ENCODE results near the gene NUP98.

NUP98 gene

DNA sequence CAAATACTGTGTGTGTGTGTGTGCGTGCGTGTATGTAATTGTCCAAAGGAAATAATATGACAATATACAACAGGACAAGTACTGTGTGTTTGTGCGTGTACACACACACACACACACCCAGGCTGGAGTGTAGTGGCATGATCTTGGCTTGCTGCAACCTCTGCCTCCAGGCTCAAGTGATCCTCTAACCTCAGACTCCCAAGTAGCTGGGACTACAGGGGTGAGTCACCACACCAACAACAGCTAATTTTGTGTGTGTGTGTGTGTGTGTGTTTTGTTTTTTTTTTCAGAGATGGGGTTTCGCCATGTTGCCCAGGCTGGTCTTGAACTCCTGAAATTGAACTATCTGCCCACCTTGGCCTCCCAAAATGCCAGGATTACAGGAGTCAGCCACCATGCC is 61.5 kb downstream of the NUP98 start:
- no peak for DNase-seq (ENCODE audit: low spot score)

DNA sequence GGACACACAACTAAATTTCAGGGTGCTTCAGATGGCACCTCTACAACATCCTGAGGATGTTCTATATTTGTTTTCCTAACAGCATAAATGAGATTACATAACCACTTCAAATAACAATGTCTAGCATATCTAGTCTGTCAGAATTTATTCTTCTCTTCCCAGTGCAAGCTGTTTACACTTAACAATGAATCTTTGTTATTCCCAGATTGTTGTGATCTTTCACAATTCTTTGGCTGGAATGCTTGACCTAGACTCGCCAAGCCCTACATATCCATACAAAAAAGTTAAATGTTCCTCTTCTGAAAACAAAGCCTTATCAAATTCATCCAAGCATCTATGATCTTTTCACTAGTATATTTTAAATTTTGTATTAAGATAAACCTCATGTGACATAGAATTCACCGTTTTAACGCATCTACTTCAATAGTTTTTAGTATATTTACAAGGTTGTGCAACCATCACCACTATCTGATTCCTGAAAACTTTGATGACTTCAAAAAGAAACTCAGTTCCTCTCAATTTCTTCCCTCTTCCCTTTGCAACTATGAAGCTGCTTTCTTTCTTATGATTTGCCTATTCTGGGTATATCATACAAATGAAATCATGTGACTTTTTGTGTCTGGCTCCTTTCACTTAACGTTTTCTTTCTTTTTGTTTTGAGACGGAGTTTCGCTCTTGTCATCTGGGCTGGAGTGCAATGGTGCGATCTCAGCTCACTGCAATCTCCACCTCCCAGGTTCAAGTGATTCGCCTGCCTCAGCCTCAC is 64.5 kb downstream of the NUP98 start:
- no peak for DNase-seq (ENCODE audit: low spot score)

DNA sequence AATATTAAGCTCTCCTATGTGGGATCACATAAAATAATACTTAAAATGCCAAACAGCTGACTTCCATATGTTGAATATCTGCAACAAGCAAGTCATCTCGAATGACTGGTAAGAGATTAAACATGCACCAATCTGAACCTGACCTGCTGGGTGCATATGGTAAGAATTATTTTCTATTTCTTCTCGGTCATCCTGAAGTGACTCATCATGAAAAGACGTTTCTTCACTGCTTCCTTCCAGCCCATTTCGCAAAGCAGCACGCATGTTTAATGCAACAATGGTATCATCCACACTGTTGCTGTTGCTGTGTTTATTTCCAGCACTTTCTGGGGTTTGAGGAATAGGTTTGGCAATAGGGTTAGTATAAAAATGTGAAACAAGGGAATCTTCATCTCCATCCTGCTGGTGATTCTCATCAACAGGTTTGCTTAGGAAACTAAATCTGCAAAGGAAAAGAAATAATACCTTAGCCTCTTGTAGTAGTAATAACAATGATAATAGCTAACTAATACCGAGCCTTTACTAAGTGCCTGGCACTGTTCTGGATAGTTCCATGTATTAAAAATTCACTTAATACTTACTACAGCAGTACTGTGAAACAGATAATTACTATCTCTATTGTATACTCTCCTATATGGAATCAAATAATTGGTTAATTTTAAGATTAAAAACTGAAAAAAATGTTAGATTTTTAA is 74.2 kb downstream of the NUP98 start:
- DNase-seq (ENCODE audit: low spot score), result no peak

DNA sequence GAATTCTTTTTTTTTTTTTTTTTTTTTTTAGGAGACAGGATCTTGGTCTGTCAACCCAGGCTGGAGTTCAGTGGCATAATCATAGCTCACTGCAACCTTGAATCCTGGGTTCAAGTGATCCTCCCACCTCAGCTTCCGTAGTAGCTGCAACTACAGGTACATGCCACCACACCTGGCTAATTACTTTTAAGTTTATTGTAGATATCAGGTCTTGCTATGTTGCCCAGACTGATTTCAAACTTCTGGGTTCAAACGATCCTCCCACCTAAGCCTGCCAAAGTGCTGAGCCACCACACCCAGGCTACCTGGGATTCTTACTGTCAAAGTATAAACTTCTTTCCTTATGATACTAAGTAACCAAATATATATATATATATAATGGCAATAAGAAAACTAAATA is 75.3 kb downstream of the NUP98 start:
- DNase-seq (ENCODE audit: low spot score), result no peak

DNA sequence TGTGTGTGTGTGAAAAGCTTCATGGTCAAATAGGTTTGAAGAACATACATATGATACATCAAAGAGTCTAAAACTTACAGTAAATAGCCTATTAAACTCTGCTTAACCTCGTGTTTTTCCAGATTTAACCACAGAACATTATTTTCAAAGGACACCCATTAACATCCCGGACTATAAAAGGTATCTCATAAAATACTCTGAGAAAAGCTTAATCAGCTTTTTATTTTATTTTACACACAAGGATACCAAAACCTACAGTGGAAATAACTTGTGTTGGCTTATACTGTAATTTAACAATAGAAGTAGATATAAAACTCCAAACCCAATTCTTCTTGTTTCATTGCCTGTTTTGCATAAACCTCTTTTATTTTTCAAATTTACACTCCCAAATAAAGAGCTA is 76.4 kb downstream of the NUP98 start:
- no peak for DNase-seq (ENCODE audit: low spot score)

DNA sequence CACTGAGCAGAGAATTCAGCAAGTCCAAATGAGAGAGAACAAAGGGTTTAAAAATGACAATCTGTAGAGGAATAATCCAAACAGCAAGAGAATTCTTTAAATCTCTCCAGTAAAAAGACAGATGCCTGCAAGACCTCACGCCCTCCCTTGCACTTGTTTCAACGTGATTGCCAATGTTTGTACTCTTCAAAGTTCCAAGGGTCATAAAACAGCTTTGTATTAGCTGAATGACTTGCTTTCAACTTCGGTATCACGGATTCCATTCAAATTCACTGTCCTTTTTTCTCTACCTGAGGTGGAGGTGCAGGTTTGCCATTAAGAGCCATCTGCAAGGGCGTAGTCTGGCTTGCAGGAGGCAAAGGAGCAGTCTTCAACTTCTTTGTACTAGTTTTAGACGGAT is 85.1 kb downstream of the NUP98 start:
- DNase-seq (ENCODE audit: low spot score), result no peak

DNA sequence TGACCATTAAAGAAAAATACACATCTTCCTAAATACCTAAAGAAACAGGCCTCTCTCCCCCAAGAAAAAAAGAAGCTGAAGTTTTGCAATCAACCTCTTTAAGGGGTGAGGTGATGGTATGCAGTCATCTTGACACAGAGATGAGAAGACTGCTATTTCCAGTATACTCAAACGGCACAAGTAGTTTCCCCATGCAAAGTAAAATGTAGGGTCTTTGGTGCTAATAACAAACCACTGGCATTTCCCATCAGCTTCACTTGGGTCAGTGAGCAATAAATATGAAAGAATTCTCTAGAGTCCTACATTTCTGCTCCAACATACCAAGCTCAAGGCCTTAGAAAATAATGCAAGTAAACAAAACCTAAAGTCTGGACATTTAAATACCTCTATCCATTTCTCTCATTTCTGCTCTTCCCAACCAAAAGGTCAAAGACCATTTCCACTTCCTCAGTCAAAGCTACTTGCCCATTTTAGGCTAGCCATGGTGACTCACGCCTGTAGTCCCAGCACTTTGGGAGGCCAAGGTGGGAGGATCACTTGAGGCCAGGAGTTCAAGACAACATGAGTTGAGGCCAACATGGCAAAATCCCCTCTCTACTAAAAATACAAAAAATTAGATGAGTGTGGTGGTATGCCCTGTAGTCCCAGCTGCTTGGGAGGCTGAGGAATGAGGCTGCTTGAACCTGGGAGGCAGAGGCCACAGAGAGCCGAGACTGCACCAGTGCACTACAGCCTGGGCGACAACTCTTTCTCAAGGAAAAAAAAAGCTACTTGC is 86.7 kb downstream of the NUP98 start:
- DNase-seq (ENCODE audit: low spot score), result no peak

DNA sequence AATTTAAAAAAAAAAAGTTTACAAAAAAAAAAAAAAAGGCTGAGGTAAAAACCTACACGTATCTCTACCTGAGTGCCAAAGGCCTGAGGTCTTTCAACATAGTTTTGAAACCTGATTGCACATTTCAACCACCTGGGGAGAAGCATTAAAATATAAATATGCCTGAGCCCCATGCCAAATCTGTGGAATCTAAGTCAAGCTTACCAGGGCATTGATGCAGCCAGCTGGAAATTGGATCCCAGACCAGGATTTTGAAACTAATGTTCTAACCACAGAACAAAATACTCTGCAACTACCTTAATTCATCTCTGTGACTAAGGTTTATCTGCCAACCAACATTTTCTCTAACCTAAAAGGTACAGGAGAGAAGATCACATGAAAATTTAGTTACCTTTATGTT is 87.4 kb downstream of the NUP98 start:
- DNase-seq (ENCODE audit: low spot score), result no peak

DNA sequence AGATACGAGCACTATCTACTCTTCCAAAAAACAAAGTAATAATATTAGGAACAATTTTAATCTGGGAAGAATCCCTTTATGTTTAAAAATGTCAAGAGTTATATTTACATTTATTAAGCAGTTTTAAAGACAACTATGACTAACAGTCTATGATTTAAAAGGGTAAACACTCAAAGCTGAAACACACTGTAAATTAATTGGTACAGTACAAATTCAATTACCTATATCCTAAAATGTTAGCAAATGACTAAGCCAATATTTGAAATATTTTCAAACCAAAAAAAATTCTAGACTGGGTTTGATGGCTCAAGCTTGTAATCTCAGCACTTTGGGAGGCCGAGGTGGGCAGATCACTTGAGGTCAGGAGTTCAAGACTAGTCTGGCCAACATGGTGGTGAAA is 90.2 kb downstream of the NUP98 start:
- no peak for DNase-seq (ENCODE audit: low spot score)

DNA sequence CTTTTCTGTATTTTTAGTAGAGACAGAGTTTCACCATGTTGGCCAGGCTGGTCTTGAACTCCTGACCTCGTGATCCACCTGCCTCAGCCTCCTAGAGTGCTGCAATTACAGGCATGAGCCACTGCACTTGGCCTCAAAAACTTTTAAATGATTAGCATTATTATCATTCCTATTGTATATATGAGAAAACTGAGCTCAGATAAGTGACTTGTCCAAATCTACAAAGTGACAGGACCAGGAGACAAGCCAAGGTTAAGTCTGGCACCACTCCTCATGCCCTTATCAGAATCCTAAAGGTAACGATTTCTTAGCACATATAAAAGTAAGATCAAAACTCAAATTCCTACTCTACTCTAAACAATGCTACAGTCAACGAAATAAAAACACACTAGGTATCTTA is 94.0 kb downstream of the NUP98 start:
- no peak for DNase-seq (ENCODE audit: low spot score)

DNA sequence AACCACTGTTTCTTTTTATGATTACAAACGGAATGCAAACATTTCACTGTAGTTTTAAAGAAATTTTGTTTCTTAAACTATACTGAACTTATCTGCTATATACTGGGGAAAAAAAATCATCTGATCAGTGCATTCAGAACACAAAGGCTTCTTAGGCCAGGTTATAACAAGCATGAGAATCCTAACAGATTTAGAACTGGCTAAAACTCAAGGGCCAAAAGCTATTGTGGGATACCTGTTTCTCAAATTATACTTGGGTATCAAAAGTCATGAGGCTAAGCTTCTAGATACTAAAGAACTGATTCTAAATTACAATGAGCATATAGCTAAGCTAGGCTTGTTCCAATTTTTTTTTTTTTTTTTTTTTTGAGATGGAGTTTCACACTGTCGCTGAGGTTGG is 96.4 kb downstream of the NUP98 start:
- DNase-seq (ENCODE audit: low spot score), result no peak

DNA sequence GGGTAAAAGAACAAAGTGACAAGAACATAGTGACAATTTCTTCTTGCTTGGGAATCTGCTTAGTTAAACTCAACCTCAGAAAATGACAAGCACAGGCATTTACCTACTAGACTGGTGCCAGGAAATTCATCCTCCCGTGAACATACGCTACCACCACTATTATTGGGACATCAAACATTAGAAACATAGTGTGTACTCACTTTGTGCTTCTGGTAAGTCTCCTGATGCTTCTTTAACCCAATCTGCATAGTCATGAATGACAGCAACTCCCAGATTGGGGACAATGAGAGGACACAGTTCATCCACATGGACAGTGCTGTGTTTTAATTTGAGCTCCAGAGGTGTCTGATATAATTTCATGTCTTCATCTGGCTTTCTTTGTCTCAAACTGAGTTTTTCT is 96.9 kb downstream of the NUP98 start:
- no peak for DNase-seq (ENCODE audit: low spot score)

DNA sequence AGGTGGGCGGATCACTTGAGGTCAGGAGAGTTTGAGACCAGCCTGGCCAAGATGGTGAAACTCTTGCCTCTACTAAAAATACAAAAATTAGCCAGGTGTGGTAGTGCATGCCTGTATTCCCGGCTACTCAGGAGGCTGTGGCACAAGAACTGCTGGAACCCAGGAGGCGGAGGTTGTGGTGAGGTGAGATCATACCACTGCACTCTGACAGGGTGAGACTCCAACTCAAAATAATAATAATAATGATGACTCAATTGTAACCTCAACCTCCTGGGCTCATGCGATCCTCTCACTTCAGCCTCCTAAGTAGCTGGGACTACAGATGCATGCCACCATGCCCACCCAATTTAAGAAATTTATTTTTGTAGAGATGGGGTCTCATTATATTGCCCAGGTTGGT is 110.6 kb downstream of the NUP98 start:
- DNase-seq (ENCODE audit: low spot score), result no peak

DNA sequence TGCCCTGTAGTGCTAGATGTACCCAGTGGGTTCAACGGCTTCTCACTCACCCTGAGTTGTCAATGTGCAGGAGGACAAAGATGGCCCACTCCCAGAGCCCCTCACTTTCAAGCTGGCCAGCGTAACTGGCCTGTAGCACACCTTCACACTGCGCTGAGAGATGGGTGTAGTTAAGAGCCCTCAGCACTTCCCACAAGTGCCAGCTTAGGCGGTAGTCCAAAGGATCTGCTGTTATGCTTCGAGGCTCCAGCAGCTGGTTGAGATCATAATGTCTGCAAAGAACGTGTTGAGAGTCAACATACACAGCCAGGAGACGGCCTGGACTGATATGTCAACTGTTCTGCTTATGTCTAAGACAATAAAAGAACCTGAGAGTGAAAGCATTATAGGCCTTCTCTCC is 111.4 kb downstream of the NUP98 start:
- DNase-seq (ENCODE audit: low spot score), result no peak

DNA sequence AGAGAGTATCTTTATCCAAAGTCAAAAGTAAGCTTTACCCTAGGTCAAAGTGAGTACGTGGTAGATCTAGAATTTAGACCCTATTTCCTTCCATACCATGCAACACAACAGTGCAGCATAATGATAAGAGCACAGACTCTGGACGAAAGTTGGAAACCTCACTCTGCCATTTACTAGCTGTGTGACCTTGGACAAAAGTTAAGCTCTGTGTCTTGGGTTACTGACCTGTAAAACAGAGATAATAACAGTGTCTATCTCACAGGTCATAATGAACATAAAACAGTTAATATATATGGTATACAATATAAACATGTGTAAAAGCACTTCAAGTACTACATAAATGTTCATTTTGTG is 112.6 kb downstream of the NUP98 start:
- no peak for DNase-seq (ENCODE audit: low spot score)

DNA sequence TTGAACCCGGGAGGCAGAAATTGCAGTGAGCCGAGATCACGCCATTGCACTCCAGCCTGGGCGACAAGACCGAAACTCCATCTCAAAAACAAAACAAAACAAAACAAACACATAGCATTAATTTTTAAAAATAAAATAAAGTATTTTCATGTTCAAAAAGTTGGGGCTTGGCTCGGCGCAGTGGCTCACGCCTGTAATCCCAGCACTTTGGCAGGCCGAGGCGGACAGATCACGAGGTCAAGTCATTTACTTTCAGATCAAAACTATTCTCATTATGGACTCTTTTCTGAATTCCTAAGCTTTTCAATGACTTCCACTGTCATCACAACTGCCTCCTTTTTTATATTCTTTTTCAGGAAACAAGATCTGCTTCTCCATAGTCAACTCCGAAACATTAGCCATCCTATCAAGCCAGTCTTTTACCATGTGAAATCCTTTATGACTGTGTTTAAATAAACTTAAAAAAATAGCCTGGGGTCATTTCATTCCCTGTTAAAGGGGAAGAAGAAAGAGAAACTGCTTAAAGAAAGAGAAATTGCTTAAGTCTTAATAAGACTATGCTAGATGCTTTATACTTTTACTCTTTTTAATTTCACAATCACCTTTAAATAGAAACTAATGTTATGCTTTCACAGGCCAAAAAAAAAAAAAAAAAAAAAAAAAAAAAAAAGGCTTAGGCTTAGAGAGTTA is 113.1 kb downstream of the NUP98 start:
- no peak for DNase-seq (ENCODE audit: low spot score)

DNA sequence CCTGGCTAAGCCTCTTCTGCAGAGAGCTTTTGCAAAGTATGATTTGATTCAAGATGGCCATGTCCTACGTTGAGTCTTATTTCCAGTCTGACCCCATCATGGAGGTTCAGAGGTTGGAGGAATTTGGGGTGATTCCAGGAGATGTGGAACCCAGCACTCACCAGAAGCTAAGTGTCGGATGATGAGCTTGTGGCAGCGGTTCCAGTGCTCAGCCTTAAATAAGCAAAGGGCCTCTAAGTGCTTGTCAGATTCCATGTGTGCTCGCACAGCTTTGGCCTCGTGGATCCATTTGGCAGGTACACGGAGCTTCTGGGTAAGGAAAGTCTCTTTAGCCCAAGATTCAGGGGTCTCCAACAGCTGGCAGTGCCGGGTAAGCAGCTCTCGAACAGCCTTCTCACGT is 114.3 kb downstream of the NUP98 start:
- DNase-seq (ENCODE audit: low spot score), result no peak

DNA sequence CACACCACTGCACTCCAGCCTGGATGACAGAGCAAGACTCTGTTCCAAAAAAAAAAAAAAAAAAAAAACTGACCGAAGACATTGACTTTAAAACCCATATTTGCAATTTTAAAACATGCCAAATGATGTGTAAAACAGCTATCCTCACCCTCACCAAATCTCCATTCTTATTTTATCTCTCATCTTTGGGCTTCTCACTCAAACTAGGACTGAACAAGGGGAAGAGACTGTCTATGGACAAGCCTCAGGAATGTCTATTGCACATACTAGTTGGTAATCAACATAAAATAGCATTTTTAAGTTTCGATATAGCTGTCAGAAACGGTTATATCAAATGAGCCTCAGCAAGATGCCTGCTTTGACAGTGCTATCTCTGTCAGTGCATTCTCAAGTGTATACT is 118.3 kb downstream of the NUP98 start:
- DNase-seq (ENCODE audit: low spot score), result no peak

DNA sequence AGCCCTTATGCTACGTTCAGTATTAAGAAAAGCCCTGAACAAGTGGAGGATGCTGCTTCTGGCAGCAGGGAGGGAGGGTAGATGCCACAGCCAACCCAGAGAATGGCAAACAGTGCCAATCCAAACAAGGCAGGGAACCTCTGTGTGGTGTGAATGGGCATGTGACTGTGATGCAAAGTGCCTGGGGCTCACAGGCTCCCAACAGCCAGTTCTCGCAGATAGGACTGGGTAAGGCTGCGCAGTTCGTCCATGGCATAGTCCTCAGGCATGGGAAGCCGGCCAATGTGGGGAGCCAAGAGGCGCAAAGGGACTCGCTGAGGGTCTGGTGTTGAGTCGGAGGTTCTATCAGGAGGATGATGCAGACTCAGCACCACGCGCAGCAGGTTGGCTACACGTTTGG is 121.4 kb downstream of the NUP98 start:
- DNase-seq (ENCODE audit: low spot score), result no peak

DNA sequence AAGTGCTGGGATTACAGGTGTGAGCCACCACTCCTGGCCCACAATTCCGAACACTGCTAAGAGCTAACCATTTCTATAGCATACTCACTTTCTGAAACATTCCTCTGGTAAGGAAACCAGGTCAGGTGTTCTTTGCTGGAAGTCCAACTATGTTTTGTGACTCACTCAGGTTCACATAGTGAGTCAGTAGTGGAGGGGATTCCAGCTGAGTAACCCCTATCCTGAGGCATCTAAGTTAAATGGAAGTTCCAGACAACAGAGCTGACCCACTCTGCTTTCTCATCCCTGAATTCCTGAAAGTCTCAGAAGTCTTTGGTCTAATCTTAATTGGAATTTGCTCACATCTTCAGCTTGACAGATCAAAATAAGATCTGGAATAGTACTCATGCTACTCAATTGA is 123.2 kb downstream of the NUP98 start:
- DNase-seq (ENCODE audit: low spot score), result no peak

DNA sequence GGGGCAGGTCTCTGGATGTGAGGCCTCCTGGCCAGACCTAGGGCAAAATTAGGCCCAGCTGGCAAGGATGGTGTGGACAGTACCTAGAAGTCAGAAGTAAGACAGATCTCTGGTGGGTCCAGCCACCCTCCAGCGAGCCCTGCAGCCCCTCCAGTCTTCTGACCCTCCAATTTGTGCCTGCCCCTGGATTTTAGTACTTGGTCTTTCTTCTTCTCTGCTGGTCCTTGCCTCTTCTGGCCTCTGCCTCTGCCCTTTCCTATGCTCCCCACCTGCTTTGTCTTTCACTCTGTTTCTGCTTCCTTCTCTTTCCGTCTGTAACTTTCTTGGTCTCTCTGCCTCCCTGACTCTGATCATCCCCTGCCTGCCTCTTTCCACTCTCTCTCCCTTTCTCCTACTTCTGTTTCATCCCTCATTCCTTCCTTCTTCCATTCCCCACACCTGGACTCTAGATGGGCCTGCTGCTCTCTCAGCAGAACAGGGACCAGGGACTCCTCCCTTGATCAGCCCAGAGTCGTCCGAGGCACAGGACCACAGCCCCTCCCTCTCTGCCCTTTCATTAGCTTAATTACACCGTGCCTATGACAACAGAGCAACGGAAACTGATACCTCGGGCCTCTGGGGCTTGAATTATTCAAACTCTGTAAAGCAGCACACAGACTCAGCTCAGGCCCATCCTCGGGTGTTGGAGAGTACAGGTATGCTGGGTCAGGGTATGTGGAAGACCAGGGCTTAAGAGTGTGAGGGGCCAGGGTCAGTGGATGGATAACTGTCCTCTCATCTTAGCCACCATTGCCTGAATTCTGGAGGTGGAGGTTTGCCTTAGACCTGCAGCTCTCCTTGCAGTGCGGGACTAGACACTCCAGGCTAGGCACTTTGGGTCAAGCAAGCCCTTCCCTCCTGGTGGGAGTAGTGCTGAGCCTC is 125.8 kb downstream of the NUP98 start, which contains the start of gene CHRNA10:
Gene CHRNA10, minus strand, starts transcription at position 51 of the 921 bp plus-strand sequence. CDS start 72 bp downstream, outside the sequence.
- no peak for DNase-seq (ENCODE audit: low spot score)
